DOHH2 (cell line): ENCODE results near the gene KCTD17.

ENCODE experiments used
- H3F3A ChIP-seq: fragments of 200-600 bp; sonication (generic), shearing (Covaris generic); 2 replicates; pipeline ENCODE4 v1.6.0; 2016; ENCODE audit warnings: antibody characterized with exemption, mild to moderate bottlenecking; ENCODE audit not compliant: control insufficient read depth, insufficient read depth
- H3K27ac ChIP-seq: fragments of 200-600 bp; sonication (generic); 2 replicates; pipeline ENCODE4 v1.5.1; 2014; ENCODE audit warnings: low read depth, mild to moderate bottlenecking, low read length, moderate library complexity
- H3K27me3 ChIP-seq: fragments of 200-600 bp; sonication (generic); 2 replicates; pipeline ENCODE4 v1.6.1; 2014; ENCODE audit warnings: mild to moderate bottlenecking, low read length, mixed read lengths; ENCODE audit not compliant: control insufficient read depth
- H3K36me3 ChIP-seq: fragments of 200-600 bp; sonication (generic); 2 replicates; pipeline ENCODE4 v1.6.1; 2014; ENCODE audit warnings: mild to moderate bottlenecking, low read length, moderate library complexity, mixed read lengths; ENCODE audit not compliant: control insufficient read depth
- H3K4me1 ChIP-seq: fragments of 200-600 bp; sonication (generic); 2 replicates; pipeline ENCODE4 v1.6.1; 2014; ENCODE audit warnings: mild to moderate bottlenecking, low read length, mixed read lengths; ENCODE audit not compliant: control insufficient read depth
- H3K4me2 ChIP-seq: fragments of 200-600 bp; sonication (generic); 2 replicates; pipeline ENCODE4 v1.6.0; 2014; ENCODE audit warnings: mild to moderate bottlenecking, low read length, moderate library complexity
- H3K4me3 ChIP-seq: fragments of 200-600 bp; sonication (generic); 2 replicates; pipeline ENCODE4 v1.5.1; 2014; ENCODE audit warnings: mild to moderate bottlenecking, low read length, mixed read lengths
- H3K79me2 ChIP-seq: fragments of 200-600 bp; sonication (generic); 2 replicates; pipeline ENCODE4 v1.6.1; 2014; ENCODE audit warnings: mild to moderate bottlenecking, low read length, mixed read lengths; ENCODE audit not compliant: control insufficient read depth
- H3K9me2 ChIP-seq: fragments of 200-600 bp; sonication (generic); replicated peaks from 2 replicates; pipeline ENCODE4 v1.6.1; 2014; ENCODE audit warnings: mild to moderate bottlenecking, low read length, mixed read lengths; ENCODE audit not compliant: control insufficient read depth
- H3K9me3 ChIP-seq: fragments of 200-600 bp; sonication (generic); 2 replicates; pipeline ENCODE4 v1.6.1; 2014; ENCODE audit warnings: antibody characterized with exemption, low read length, mixed read lengths; ENCODE audit not compliant: control insufficient read depth, insufficient read depth
- H4K20me1 ChIP-seq: fragments of 200-600 bp; sonication (generic); 2 replicates; pipeline ENCODE4 v1.6.0; 2014; ENCODE audit warnings: low read depth, mild to moderate bottlenecking, antibody characterized with exemption, low read length, moderate library complexity; ENCODE audit not compliant: control insufficient read depth, insufficient read depth
- EZH2phosphoT487 ChIP-seq: fragments of 200-600 bp; sonication (generic); IDR thresholded peaks from 2 replicates; pipeline ENCODE4 v1.6.1; 2017; ENCODE audit warnings: borderline replicate concordance, mild to moderate bottlenecking, antibody characterized with exemption, low read length, moderate library complexity, mixed read lengths
- TF ChIP-seq, protein P1 (sequence below): fragments of 200-600 bp; sonication (generic); IDR thresholded peaks from one replicate; pipeline ENCODE4 v1.5.1; 2014; ENCODE audit warnings: antibody characterized with exemption, mild to moderate bottlenecking, low read depth, low read length; ENCODE audit not compliant: poor library complexity, severe bottlenecking

Gene KCTD17

DNA sequence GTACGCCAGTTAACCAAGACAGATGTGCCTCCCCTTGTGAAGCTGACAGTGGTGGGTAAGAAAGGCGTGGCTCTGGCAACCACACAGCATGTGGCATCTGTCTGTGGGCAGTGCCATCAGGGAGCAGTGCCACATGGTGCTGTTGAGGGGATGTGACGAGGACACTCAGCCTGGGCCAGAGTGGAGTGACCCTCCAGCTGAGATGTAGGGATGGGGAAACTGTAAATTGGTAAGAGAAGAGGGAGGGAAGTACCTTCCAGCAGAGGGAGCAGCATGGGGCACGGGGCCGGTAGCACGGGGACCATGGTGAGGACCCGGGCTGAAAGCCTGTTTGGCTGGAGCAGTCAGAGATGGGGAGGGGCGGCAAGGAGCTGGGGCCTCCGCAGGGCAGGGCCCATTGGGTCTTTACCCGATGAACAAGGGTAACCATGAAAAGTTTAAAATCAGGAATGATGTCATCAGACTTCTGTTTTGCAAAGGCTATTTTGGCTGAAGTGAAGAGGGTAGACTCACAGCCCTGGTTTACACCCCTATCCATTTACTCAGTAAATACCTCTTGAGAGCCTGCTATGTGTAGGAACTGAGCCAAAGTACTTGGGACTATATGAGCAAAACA lies 47.5 kb downstream of the KCTD17 start:
- no peak overlapping the region for H3K27ac ChIP-seq
- H4K20me1 ChIP-seq, result no peaks in the 10 kb centered on the region
- H3K9me2 ChIP-seq, result no peaks in the 10 kb centered on the region
- H3K4me2 ChIP-seq, result no peak overlapping the region
- peaks cover 43% of the 10 kb centered on the region for H3K27me3 ChIP-seq
- H3K36me3 ChIP-seq, result no peaks in the 10 kb centered on the region
- no peaks in the 10 kb centered on the region for H3K9me3 ChIP-seq
- TF ChIP-seq, protein P1, sequence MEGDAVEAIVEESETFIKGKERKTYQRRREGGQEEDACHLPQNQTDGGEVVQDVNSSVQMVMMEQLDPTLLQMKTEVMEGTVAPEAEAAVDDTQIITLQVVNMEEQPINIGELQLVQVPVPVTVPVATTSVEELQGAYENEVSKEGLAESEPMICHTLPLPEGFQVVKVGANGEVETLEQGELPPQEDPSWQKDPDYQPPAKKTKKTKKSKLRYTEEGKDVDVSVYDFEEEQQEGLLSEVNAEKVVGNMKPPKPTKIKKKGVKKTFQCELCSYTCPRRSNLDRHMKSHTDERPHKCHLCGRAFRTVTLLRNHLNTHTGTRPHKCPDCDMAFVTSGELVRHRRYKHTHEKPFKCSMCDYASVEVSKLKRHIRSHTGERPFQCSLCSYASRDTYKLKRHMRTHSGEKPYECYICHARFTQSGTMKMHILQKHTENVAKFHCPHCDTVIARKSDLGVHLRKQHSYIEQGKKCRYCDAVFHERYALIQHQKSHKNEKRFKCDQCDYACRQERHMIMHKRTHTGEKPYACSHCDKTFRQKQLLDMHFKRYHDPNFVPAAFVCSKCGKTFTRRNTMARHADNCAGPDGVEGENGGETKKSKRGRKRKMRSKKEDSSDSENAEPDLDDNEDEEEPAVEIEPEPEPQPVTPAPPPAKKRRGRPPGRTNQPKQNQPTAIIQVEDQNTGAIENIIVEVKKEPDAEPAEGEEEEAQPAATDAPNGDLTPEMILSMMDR, result peak; percentile 30
- TF ChIP-seq EZH2phosphoT487, result no peak
- H3F3A ChIP-seq, result no peaks in the 10 kb centered on the region
- no peaks in the 10 kb centered on the region for H3K4me1 ChIP-seq
- no peaks in the 10 kb centered on the region for H3K79me2 ChIP-seq
- no peak overlapping the region for H3K4me3 ChIP-seq

- H3K9me2 ChIP-seq, result no peaks in the 10 kb centered on the region
- peaks cover 41% of the 10 kb centered on the region for H3K27me3 ChIP-seq
- no peak overlapping the region for H3K27ac ChIP-seq
- H3K4me3 ChIP-seq, result no peak overlapping the region
- H3F3A ChIP-seq, result no peaks in the 10 kb centered on the region
- H3K9me3 ChIP-seq, result no peaks in the 10 kb centered on the region
- H3K4me1 ChIP-seq, result no peaks in the 10 kb centered on the region
- TF ChIP-seq, protein P1, result no peak
- no peak for TF ChIP-seq EZH2phosphoT487
- H3K4me2 ChIP-seq, result no peak overlapping the region
- H3K36me3 ChIP-seq, result no peaks in the 10 kb centered on the region
- H4K20me1 ChIP-seq, result no peaks in the 10 kb centered on the region
- no peaks in the 10 kb centered on the region for H3K79me2 ChIP-seq
Measured at GRCh38 chr22:37100589-37101127, 49.1 kb downstream of the KCTD17 start.

DNA sequence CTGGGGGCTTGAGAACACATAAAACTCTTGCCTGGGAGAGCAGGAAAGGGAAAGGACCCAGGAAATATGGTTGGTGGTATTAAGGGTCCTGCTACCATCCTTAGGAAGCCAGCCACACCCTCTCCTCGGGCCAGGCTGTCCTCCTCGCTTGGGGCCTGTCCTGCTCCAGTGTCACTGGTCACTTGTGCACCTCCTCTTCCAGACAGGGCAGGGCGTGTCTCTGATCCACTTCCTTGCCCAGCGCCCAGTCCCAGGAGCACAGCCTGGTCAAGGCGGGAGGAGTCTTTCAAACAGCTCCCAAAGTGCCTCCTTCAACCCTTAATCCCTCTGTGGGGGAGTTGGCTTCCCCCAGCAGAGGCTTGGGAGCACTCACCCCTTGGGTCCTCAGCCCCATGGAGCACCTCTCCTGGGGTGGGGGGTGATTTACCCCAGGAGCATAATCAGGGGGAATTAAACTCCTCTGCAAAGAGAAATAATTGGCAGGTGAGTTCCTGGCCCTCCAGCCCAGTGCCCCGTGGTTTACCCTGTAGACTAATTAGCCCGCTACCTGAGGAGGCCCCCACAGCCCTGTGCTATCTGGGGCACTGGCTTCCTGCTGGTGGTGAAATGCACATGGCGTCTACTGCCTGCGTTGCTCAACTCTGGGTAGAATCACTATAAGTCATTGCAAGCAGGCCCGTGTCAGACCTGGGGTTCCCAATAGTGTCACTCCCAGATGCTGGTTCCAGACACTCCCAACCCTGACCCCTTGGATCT lies 49.9 kb downstream of the KCTD17 start:
- TF ChIP-seq, protein P1, result no peak
- TF ChIP-seq EZH2phosphoT487, result no peak
- H3K4me3 ChIP-seq, result no peak overlapping the region
- H3K9me3 ChIP-seq, result no peaks in the 10 kb centered on the region
- no peaks in the 10 kb centered on the region for H3K4me1 ChIP-seq
- no peak overlapping the region for H3K4me2 ChIP-seq
- no peaks in the 10 kb centered on the region for H3F3A ChIP-seq
- H3K79me2 ChIP-seq, result no peaks in the 10 kb centered on the region
- H3K27me3 ChIP-seq, result peaks cover 41% of the 10 kb centered on the region
- H3K36me3 ChIP-seq, result no peaks in the 10 kb centered on the region
- H4K20me1 ChIP-seq, result no peaks in the 10 kb centered on the region
- H3K9me2 ChIP-seq, result no peaks in the 10 kb centered on the region
- H3K27ac ChIP-seq, result no peak overlapping the region
